ENCODE measurements around the gene RASGRP4. TPM values are rescaled to one million over a fixed set of nuclear protein-coding genes. Genes with fewer than 3 reads are reported as not detected.

RASGRP4 gene
- total RNA-seq, 2 experiments from 2014 or later, result 0.22 to 0.23 TPM

GRCh38 chr19:38453596-38453995 lies 27.6 kb upstream of the RASGRP4 start:
- DNase-seq, result no peak
- H3K9me3 Mint-ChIP-seq, result no peaks in the 10 kb centered on the region
- no peak overlapping the region for H3K4me3 Mint-ChIP-seq
- no peak overlapping the region for H3K27ac Mint-ChIP-seq
- H3K4me1 Mint-ChIP-seq, result no peaks in the 10 kb centered on the region
- no peaks in the 10 kb centered on the region for H3K27me3 Mint-ChIP-seq
- no peaks in the 10 kb centered on the region for H3K36me3 Mint-ChIP-seq

DNA sequence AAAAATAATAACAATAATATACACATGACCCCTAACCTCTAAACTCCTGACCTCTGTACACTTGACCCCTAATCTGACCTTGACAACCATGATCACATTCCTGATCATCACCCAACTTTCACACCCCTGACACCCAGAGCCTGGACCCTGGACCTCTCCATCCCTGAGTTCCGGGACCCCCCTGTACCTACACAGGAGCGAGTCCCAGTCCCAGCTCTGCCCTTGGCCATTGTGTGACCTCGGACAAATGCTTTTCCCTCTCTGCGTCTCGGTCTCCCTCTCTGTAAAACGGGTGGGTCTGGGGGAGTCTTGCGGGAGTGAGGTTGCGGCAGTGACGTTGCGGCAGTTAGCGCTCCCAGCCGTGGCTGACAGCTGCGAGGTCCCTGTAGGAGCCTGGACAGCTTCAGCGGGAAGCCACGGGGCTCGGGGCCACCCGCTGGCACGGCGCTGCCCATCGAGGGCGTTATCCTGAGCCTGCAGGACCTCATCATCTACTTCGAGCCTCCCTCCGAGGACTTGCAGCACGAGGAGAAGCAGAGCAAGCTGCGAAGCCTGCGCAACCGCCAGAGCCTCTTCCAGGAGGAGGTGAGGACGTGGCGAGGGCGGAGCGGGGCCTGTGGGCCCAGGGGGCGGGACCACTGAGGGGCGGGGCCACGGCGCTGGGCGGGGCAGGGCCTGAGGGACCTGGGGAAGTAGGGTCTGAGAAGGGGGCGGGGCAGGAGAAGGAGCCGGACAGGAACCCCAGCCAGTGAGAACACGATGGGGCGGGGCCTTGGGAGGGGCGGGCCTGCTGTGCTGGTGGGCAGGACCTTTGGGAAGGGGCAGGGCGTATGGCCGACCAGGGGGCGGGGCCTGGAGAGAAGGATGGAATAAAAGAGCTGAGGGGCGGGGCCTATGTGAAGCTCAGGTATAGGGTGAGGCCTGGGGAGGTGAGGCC lies 26.7 kb upstream of the RASGRP4 start:
- Mint-ChIP-seq H3K9me3 (no peaks in the 10 kb centered on the region), H3K27ac (no peak overlapping the region), H3K4me1 (no peaks in the 10 kb centered on the region), H3K36me3 (no peaks in the 10 kb centered on the region), H3K27me3 (no peaks in the 10 kb centered on the region), H3K4me3 (no peak overlapping the region)
- DNase-seq, result peak; percentile 9

DNA sequence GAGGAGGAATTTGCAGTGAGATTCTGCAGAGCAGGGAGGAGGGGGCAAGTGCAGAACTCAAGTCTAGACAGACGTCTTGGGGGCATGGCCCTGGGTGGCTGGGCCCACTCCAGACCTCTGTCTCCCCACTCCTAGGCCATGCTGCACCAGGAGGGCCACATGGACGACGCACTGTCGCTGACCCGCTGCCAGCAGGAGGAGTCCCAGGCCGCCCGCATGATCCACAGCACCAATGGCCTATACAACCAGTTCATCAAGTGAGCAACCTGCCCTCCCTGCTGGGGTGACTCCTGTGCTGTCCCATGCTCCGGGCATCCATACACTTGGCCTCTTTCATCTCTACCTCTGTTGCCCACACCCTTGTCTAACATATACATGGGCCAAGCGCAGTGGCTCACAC lies 25.6 kb upstream of the RASGRP4 start:
- Mint-ChIP-seq H3K4me1 (no peaks in the 10 kb centered on the region), H3K36me3 (no peaks in the 10 kb centered on the region), H3K27ac (no peak overlapping the region), H3K4me3 (no peak overlapping the region), H3K27me3 (no peaks in the 10 kb centered on the region), H3K9me3 (no peaks in the 10 kb centered on the region)
- no peak for DNase-seq

- H3K36me3 Mint-ChIP-seq, result no peaks in the 10 kb centered on the region
- no peaks in the 10 kb centered on the region for H3K9me3 Mint-ChIP-seq
- no peaks in the 10 kb centered on the region for H3K27me3 Mint-ChIP-seq
- no peak overlapping the region for H3K4me3 Mint-ChIP-seq
- no peak for DNase-seq
- H3K4me1 Mint-ChIP-seq, result no peaks in the 10 kb centered on the region
- H3K27ac Mint-ChIP-seq, result no peak overlapping the region
Observed at GRCh38 chr19:38451036-38451435, 25.0 kb upstream of the RASGRP4 start.

DNA sequence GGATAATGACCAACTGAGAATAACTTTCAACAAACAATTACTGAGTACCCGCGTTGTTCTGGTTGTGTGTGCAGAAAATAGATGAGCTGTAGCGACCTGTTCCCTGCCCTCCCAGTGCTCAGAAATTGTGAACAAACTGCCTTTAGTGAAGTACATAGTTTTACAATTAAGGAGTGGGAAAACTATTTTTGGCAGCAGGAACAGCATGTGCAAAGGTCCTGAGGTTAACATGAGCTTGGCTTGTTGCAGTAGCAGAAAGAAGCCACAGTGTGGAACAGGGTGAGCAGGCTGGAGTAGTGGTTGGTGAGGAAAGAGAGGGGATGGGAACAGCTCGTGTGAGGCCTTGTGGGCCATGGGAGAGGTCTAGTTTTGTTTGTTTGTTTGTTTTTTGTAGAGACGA lies 23.5 kb upstream of the RASGRP4 start:
- DNase-seq, result no peak
- no peaks in the 10 kb centered on the region for H3K27me3 Mint-ChIP-seq
- no peak overlapping the region for H3K27ac Mint-ChIP-seq
- no peaks in the 10 kb centered on the region for H3K36me3 Mint-ChIP-seq
- no peak overlapping the region for H3K4me3 Mint-ChIP-seq
- no peaks in the 10 kb centered on the region for H3K4me1 Mint-ChIP-seq
- no peaks in the 10 kb centered on the region for H3K9me3 Mint-ChIP-seq

DNA sequence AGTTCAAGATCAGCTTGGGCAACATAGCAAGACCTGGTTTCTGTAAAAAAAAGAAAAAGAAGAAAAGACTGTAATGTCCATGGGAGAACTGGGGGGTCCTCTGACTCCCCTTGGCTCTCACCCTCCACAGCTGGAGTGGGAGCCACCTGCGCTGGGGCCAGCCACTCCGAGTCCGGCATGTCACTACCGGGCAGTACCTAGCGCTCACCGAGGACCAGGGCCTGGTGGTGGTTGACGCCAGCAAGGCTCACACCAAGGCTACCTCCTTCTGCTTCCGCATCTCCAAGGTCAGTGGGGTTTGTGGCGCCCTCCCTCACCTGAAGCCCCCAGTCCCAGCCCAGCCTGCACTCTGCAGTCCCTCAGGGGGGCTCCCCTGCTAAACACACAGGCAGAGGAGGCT lies 22.2 kb upstream of the RASGRP4 start:
- Mint-ChIP-seq H3K36me3 (no peaks in the 10 kb centered on the region), H3K4me1 (no peaks in the 10 kb centered on the region), H3K4me3 (no peak overlapping the region), H3K27ac (no peak overlapping the region), H3K9me3 (no peaks in the 10 kb centered on the region), H3K27me3 (no peaks in the 10 kb centered on the region)
- DNase-seq, result no peak

DNA sequence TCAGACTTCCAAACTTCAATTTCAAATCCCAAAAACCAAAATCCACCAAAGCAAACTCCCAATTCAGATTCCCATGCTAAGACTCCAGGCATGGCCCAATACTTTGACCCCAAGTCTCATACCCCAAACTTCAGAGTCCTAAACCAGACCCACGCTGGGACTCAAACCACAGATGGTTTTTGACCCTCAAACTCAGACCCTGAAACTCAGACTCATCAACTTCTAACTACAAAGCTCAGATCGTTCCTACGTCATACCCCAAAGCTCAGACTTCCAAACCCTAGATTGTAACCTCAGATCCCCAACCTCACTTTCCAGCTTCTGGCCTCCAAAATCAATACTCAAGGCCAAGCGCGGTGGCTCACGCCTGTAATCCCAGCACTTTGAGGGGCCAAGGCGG lies 19.3 kb upstream of the RASGRP4 start:
- Mint-ChIP-seq H3K36me3 (no peaks in the 10 kb centered on the region), H3K4me1 (no peaks in the 10 kb centered on the region), H3K4me3 (no peak overlapping the region), H3K27me3 (peaks cover 7% of the 10 kb centered on the region), H3K27ac (no peak overlapping the region), H3K9me3 (no peaks in the 10 kb centered on the region)
- no peak for DNase-seq

DNA sequence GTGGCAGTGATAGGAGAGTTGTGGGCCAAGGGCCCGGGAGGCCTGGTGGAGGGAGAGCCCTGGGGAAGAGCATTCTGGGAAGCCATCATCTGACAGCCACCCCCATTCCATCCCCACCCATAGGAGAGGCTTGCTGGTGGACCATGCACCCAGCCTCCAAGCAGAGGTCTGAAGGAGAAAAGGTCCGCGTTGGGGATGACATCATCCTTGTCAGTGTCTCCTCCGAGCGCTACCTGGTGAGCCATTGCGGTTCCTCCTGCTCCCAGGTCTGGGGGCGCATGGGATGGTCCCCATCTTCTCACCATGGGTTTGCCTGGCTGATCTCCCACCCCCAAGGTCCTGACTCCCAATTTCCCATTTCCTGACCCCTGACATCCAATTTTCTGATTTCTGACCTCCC lies 18.0 kb upstream of the RASGRP4 start:
- DNase-seq, result no peak
- Mint-ChIP-seq H3K4me3 (no peak overlapping the region), H3K27ac (no peak overlapping the region), H3K27me3 (peaks cover 7% of the 10 kb centered on the region), H3K9me3 (no peaks in the 10 kb centered on the region), H3K4me1 (no peaks in the 10 kb centered on the region), H3K36me3 (no peaks in the 10 kb centered on the region)

GRCh38 chr19:38443458-38443999 lies 17.5 kb upstream of the RASGRP4 start:
- Mint-ChIP-seq H3K36me3 (no peaks in the 10 kb centered on the region), H3K9me3 (no peaks in the 10 kb centered on the region), H3K27ac (no peak overlapping the region), H3K27me3 (peaks cover 7% of the 10 kb centered on the region), H3K4me1 (no peaks in the 10 kb centered on the region), H3K4me3 (no peak overlapping the region)
- DNase-seq, result no peak

- DNase-seq, result no peak
- no peaks in the 10 kb centered on the region for H3K9me3 Mint-ChIP-seq
- H3K27ac Mint-ChIP-seq, result no peak overlapping the region
- H3K36me3 Mint-ChIP-seq, result no peaks in the 10 kb centered on the region
- no peak overlapping the region for H3K4me3 Mint-ChIP-seq
- H3K27me3 Mint-ChIP-seq, result peaks cover 12% of the 10 kb centered on the region
- no peaks in the 10 kb centered on the region for H3K4me1 Mint-ChIP-seq
Observed at GRCh38 chr19:38442736-38443135, 16.7 kb upstream of the RASGRP4 start.

- no peaks in the 10 kb centered on the region for H3K4me1 Mint-ChIP-seq
- H3K27ac Mint-ChIP-seq, result no peak overlapping the region
- no peak for DNase-seq
- no peak overlapping the region for H3K4me3 Mint-ChIP-seq
- no peaks in the 10 kb centered on the region for H3K9me3 Mint-ChIP-seq
- peaks cover 19% of the 10 kb centered on the region for H3K27me3 Mint-ChIP-seq
- no peaks in the 10 kb centered on the region for H3K36me3 Mint-ChIP-seq
Observed at GRCh38 chr19:38441657-38442348, 15.8 kb upstream of the RASGRP4 start.

DNA sequence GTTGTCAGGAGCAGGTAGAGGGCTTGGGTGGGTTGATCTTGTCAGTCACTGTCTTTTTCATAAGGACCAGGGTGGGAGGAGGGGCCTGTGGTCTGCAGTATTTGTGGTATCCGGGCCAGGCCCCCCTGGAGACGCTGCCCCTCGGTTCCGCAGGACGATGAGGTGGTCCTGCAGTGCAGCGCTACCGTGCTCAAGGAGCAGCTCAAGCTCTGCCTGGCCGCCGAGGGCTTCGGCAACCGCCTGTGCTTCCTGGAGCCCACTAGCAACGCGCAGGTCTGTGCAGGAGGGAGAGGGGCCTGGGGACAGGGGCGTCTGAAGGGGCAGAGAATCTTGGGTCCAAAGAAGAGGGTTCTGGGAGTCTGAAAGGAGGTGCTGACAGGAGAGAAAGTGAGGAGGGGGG lies 14.6 kb upstream of the RASGRP4 start:
- Mint-ChIP-seq H3K4me3 (no peak overlapping the region), H3K27me3 (peaks cover 27% of the 10 kb centered on the region), H3K4me1 (no peaks in the 10 kb centered on the region), H3K36me3 (no peaks in the 10 kb centered on the region), H3K27ac (no peak overlapping the region), H3K9me3 (no peaks in the 10 kb centered on the region)
- DNase-seq, result no peak

DNA sequence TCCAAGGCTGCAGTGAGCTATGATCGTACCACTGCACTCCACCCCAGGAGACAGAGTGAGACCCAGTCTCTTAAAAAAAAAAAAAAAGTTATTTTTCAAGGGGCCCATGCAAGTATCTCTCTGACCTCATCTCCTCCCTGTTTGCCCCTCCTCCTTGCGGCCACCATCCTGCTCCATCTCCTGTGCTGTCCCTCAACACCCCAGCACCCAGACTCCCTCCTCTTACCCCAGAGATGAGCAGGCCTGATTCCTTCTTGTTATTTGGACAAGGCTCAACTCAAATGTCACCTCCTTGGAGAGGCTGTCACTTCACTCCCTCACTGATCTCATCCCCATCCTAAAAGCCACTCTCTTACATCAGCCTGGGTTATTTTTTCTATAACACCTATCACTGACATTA lies 11.9 kb upstream of the RASGRP4 start:
- no peak for DNase-seq
- peaks cover 49% of the 10 kb centered on the region for H3K27me3 Mint-ChIP-seq
- H3K9me3 Mint-ChIP-seq, result no peaks in the 10 kb centered on the region
- no peak overlapping the region for H3K4me3 Mint-ChIP-seq
- no peak overlapping the region for H3K27ac Mint-ChIP-seq
- H3K36me3 Mint-ChIP-seq, result no peaks in the 10 kb centered on the region
- peaks cover 6% of the 10 kb centered on the region for H3K4me1 Mint-ChIP-seq

GRCh38 chr19:38437295-38437694 lies 11.3 kb upstream of the RASGRP4 start:
- Mint-ChIP-seq H3K36me3 (no peaks in the 10 kb centered on the region), H3K9me3 (no peaks in the 10 kb centered on the region), H3K27me3 (peaks cover 52% of the 10 kb centered on the region), H3K4me1 (peaks cover 6% of the 10 kb centered on the region), H3K4me3 (no peak overlapping the region), H3K27ac (no peak overlapping the region)
- no peak for DNase-seq

- Mint-ChIP-seq H3K9me3 (no peaks in the 10 kb centered on the region), H3K27ac (no peak overlapping the region), H3K36me3 (no peaks in the 10 kb centered on the region), H3K4me3 (no peak overlapping the region), H3K4me1 (peaks cover 8% of the 10 kb centered on the region), H3K27me3 (peaks cover 45% of the 10 kb centered on the region)
- DNase-seq, result no peak
Observed at GRCh38 chr19:38434549-38435051, 8.6 kb upstream of the RASGRP4 start.

Data from activated naive CD8-positive, alpha-beta T cell treated with anti-CD3 and anti-CD28 coated beads for 36 hours (primary cell).